GM18909 (cell line): ENCODE measurements around the gene TM4SF4.

Experiments used
- ATAC-seq: cut with Tn5 transposase; IDR thresholded peaks from one replicate; pipeline ENCODE4 v1.9.1; 2021; ENCODE audit warnings: mild to moderate bottlenecking; ENCODE audit not compliant: unreplicated experiment, poor library complexity

The TM4SF4 gene

GRCh38 chr3:149506965-149507364 lies 32.5 kb downstream of the TM4SF4 start:
- ATAC-seq, result no peak

GRCh38 chr3:149507491-149508324 lies 33.2 kb downstream of the TM4SF4 start:
- no peak for ATAC-seq

GRCh38 chr3:149509526-149509925 lies 35.0 kb downstream of the TM4SF4 start:
- ATAC-seq, result no peak

GRCh38 chr3:149510480-149510879 lies 36.0 kb downstream of the TM4SF4 start:
- ATAC-seq, result no peak

- ATAC-seq, result no peak
These were observed 36.6 kb downstream of the TM4SF4 start for GRCh38 chr3:149511040-149511626.

- ATAC-seq, result peak; percentile 90
These were observed 37.7 kb downstream of the TM4SF4 start for GRCh38 chr3:149512073-149512782.

GRCh38 chr3:149514471-149514870 lies 40.0 kb downstream of the TM4SF4 start:
- no peak for ATAC-seq

GRCh38 chr3:149515249-149515648 lies 40.8 kb downstream of the TM4SF4 start:
- no peak for ATAC-seq

GRCh38 chr3:149516920-149517319 lies 42.4 kb downstream of the TM4SF4 start:
- no peak for ATAC-seq

GRCh38 chr3:149519912-149520311 lies 45.4 kb downstream of the TM4SF4 start:
- no peak for ATAC-seq

- no peak for ATAC-seq
These were observed 49.2 kb downstream of the TM4SF4 start for GRCh38 chr3:149523512-149524299.

- no peak for ATAC-seq
These were observed 53.2 kb downstream of the TM4SF4 start for GRCh38 chr3:149527531-149528339.

GRCh38 chr3:149528340-149528650 lies 53.8 kb downstream of the TM4SF4 start:
- no peak for ATAC-seq

GRCh38 chr3:149529099-149529498 lies 54.6 kb downstream of the TM4SF4 start:
- no peak for ATAC-seq

- ATAC-seq, result peak; percentile 48
These were observed 58.1 kb downstream of the TM4SF4 start for GRCh38 chr3:149532489-149533180.

- no peak for ATAC-seq
These were observed 59.6 kb downstream of the TM4SF4 start for GRCh38 chr3:149534082-149534481.

GRCh38 chr3:149534671-149535332 lies 60.3 kb downstream of the TM4SF4 start:
- no peak for ATAC-seq

- no peak for ATAC-seq
These were observed 60.8 kb downstream of the TM4SF4 start for GRCh38 chr3:149535333-149535685.

- no peak for ATAC-seq
These were observed 61.9 kb downstream of the TM4SF4 start for GRCh38 chr3:149536429-149536828.
